Astrocyte of the hippocampus (primary cell): ENCODE results near the gene CEP97.
"Not testable (repeated sequence)": the region's sequence is repeated elsewhere in the genome, so short reads cannot be mapped to it uniquely, and the experiment has no call there.

ENCODE experiments used
- DNase-seq: peaks from one replicate; pipeline ENCODE4 v3.0.0; 2011; ENCODE audit warnings: low read depth, low spot score

CEP97 gene, protein sequence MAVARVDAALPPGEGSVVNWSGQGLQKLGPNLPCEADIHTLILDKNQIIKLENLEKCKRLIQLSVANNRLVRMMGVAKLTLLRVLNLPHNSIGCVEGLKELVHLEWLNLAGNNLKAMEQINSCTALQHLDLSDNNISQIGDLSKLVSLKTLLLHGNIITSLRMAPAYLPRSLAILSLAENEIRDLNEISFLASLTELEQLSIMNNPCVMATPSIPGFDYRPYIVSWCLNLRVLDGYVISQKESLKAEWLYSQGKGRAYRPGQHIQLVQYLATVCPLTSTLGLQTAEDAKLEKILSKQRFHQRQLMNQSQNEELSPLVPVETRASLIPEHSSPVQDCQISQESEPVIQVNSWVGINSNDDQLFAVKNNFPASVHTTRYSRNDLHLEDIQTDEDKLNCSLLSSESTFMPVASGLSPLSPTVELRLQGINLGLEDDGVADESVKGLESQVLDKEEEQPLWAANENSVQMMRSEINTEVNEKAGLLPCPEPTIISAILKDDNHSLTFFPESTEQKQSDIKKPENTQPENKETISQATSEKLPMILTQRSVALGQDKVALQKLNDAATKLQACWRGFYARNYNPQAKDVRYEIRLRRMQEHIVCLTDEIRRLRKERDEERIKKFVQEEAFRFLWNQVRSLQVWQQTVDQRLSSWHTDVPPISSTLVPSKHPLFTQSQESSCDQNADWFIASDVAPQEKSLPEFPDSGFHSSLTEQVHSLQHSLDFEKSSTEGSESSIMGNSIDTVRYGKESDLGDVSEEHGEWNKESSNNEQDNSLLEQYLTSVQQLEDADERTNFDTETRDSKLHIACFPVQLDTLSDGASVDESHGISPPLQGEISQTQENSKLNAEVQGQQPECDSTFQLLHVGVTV

GRCh38 chr3:101724329-101725193 lies at the start of gene CEP97:
CEP97 (plus strand) TSS chr3:101724614; CDS start chr3:101724677, 63 bp downstream.
- peak; percentile 96 for DNase-seq

DNA sequence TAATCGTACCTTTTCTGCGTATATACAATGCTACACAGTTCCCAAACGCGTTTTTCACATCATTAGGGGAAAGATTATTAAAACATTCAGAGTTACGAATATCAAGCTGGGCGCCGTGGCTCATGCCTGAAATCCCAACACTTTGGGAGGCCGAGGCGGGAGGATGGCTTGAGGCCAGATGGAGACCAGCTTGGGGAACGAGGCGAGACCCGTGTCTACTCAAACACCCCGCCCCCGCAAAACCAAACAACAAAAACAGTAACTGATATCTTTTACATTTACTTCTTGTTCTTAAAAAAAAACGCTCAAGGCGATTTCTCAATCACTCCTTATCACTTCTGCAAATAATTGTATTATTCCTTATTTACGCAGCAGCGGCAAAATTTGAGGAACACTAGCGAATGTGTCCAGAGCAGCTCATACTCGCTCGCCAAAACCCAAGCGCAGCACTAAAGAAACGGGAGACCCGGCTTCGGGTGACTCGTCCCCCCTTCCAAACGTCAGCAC lies 48.7 kb upstream of the CEP97 start:
- DNase-seq = no peak

DNA sequence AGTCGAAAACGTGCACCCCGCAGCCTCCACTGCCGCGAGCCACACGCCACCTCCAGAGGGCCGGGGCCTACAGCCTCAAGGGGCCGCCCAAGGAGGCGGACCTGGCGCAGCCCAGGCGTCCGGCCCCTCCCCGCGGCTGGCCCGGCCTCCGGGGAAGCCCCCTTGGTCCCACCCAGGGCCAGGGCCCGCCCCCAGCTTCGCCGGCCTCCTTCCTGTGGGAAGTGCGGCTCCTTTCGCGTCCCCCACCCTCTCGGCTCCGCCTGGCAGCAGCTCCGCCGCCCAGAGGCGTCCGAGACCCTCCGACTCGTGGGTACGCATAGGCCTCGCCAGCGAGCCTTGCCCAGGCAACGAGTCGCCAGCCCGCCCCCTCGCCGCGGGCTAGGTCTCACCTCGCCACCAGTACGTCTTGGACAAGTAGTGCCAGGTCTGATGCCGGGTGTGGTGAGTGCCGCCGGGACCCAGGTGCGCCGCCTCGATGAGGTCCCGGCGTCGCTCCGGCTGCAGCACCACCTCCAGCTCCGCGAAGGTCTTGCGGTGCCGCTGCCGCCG lies 48.1 kb upstream of the CEP97 start:
- DNase-seq = peak; percentile 98

DNA sequence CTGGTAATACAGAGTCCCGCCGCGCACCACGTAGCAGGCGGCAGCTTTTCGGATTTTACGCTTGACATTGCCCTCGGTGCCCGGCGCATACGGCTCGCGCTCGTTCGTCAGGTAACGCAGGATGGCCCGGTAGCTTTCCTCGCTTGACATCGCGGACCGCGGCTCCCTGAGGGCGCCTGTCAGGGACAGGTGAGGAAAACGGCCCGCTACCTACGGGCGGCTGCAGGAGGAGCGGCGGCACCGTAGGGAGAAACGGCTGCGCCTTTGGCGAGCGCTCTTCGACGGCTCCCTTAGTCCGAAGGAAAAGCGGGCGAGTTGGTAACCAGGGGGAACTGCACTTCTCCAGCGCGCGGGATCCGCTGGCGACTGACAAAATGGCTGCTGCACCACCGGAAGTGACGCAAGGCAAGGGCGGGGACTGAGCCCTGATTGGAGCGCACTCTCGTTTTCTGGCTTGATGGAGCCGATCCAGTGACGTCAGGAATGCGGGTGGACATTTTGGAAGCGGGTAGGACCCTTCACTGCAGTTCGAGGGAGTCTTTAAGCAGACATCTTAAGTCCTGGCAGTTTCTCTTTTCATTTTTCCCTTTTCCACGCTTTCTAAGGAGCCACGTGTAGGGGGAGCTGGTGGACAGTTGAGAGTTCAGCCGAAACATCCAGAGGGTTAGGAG lies 47.5 kb upstream of the CEP97 start, which contains the start of gene ZBTB11:
Gene ZBTB11, minus strand, starts transcription at position 368 of the 671 bp plus-strand sequence. Its CDS starts 218 bp downstream, at position 150.
- DNase-seq = peak; percentile 100

GRCh38 chr3:101677436-101678286 lies 46.8 kb upstream of the CEP97 start:
- DNase-seq = peak; percentile 11

GRCh38 chr3:101678837-101679236 lies 45.6 kb upstream of the CEP97 start:
- DNase-seq = not testable (repeated sequence)

- no peak for DNase-seq
Measured at GRCh38 chr3:101680466-101680865, 43.9 kb upstream of the CEP97 start.

DNA sequence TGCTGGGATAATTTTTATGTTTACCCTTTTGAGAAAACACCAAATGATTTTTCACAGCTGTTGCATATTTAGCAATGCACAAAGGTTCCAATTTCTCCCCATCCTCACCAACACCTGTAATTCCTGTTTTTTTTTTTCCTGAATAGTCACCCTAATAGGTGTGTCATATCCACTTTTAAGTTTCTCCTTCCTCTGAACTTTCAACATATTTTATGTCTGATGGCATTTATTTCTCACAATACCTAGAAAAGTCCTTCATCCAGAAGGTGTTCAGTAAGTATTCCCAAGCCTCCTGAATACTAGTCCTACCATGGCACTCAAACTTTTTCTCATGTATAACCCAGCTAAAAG lies 39.4 kb upstream of the CEP97 start:
- no peak for DNase-seq

GRCh38 chr3:101685870-101686307 lies 38.5 kb upstream of the CEP97 start:
- DNase-seq = no peak

DNA sequence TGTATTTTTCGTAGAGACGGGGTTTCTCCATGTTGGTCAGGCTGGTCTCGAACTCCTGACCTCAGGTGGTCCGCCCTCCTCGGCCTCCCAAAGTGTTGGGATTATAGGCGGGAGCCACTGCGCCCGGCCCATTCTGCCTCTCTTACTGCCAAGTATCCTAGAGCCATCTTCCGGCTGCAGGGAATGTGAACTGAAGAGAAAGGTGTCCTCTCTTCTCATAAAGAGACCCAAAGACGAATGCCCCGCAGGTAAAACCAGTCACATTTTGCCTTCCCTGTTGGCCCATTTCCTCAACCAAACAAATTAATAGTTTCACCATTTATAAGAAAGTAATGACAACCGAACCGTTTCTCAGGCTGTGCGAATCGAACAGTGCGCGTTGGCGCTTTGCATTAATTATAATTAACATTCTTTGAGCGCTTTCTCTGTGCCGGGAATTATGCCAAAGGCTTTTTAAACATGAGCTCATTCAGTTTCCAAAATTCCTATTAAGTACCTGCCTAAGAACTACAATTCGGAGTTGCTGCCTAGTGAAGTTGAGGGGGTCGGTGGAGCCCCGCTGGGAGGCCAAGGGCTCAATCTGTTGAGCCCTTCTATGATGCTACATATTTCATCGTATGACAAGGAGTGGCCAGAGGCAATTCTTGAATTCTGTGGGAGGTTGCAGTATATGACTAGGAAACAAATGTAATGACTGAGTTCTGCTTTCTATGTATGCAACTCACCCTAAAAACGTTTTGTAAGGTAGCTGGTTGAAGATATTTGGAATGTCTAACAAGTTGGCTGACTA lies 37.1 kb upstream of the CEP97 start:
- peak; percentile 58 for DNase-seq

GRCh38 chr3:101689286-101689685 lies 35.1 kb upstream of the CEP97 start:
- no peak for DNase-seq

DNA sequence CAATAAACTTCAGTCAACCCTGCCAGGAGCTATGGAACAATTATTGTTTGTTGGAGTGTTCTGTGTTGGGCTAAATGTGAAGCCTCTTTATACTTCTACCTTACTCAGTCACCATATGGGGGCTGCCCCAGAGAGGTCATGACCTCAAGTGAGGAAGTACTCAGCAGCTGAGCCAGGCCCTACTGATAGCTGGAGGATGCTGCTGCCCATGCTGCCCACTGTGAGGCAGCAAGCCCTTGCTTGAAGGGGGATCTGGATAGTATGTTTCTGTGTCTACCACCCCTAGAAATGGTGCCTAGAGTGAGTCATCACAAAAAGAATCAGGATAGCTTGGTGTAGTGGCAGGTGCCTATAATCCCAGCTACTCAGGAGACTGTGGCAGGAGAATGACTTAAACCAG lies 33.4 kb upstream of the CEP97 start:
- DNase-seq = no peak

- DNase-seq = not testable (repeated sequence)
Measured at GRCh38 chr3:101691685-101692671, 32.4 kb upstream of the CEP97 start.

GRCh38 chr3:101693540-101693939 lies 30.9 kb upstream of the CEP97 start:
- DNase-seq = peak; percentile 37

GRCh38 chr3:101694836-101695235 lies 29.6 kb upstream of the CEP97 start:
- not testable (repeated sequence) for DNase-seq

DNA sequence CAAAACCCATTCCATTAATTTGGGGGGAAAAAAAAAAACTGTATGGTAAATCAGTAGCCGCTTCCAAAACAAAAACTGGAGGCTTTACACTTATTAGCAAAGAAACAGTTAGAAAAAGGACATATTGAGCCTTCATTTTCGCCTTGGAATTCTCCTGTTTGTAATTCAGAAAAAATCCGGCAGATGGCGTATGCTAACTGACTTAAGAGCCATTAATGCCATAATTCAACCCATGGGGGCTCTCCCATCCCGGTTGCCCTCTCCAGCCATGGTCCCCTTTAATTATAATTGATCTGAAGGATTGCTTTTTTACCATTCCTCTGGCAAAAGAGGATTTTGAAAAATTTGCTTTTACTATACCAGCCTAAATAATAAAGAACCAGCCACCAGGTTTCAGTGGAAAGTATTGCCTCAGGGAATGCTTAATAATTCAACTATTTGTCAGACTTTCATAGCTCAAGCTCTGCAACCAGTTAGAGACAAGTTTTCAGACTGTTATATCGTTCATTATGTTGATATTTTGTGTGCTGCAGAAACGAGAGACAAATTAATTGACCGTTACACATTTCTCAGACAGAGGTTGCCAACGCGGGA lies 28.5 kb upstream of the CEP97 start:
- DNase-seq = peak; percentile 73
